ENCODE results near the gene ZNF628.
"Not testable (repeated sequence)": the region's sequence is repeated elsewhere in the genome, so short reads cannot be mapped to it uniquely, and the experiment has no call there.

ZNF628 gene

DNA sequence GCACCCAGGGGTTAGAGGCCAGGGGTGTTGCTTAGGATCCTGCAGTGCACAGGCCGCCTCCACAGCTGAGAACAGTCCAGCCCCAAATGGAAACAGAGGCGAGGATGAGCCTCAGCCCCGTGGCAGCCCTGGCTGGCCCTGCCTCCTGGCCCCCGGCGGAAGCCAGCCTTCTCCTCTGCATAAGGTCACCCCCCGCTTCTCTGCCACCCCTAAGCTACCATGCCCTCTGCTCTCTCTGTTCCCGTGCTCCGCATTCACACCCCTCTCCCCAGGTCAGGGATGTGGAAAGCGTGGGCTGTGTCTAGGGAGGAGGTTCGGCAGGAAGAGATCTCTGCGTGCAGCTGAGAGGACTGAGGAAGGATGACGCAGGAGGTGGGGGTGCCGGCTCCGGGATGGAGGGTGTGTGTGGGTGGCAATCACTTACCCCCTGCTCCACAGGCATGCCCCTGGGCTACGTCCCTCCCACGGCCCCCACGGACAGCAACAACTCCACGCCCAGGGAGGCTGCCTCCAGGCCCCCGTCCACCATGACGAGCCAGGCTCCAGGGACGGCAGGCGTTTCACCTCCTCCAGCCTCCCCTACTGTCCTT, 17.9 kb downstream of the ZNF628 start:
- H3K36me3 ChIP-seq (ENCODE audit: insufficient read depth, low read length), result no peaks in the 10 kb centered on the region
- DNase-seq (no peak), ATAC-seq (ENCODE audit: insufficient read depth, low read depth) (peak; percentile 46; the same call in 2 of the 3 replicates)
- no peaks in the 10 kb centered on the region; the same call in 1 of the 2 replicates for H4K20me1 ChIP-seq (ENCODE audit: insufficient read depth, low read length)
- H3K9me3 ChIP-seq (ENCODE audit: insufficient read depth, low read length, severe bottlenecking), result no peaks in the 10 kb centered on the region
- no peak overlapping the region for H3K27ac ChIP-seq (ENCODE audit: low read length)
- H3K79me2 ChIP-seq (ENCODE audit: insufficient read depth, low read length), result no peaks in the 10 kb centered on the region
- no peak overlapping the region for H3K4me3 ChIP-seq (ENCODE audit: low read depth in 1 of 2, low read length in 2 of 2)
- no peaks in the 10 kb centered on the region for H3K27me3 ChIP-seq (ENCODE audit: insufficient read depth, low read length, poor library complexity)
- no peak overlapping the region for H3K9ac ChIP-seq (ENCODE audit: low read depth, low read length)
- TF ChIP-seq, protein P1, sequence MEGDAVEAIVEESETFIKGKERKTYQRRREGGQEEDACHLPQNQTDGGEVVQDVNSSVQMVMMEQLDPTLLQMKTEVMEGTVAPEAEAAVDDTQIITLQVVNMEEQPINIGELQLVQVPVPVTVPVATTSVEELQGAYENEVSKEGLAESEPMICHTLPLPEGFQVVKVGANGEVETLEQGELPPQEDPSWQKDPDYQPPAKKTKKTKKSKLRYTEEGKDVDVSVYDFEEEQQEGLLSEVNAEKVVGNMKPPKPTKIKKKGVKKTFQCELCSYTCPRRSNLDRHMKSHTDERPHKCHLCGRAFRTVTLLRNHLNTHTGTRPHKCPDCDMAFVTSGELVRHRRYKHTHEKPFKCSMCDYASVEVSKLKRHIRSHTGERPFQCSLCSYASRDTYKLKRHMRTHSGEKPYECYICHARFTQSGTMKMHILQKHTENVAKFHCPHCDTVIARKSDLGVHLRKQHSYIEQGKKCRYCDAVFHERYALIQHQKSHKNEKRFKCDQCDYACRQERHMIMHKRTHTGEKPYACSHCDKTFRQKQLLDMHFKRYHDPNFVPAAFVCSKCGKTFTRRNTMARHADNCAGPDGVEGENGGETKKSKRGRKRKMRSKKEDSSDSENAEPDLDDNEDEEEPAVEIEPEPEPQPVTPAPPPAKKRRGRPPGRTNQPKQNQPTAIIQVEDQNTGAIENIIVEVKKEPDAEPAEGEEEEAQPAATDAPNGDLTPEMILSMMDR (IDR thresholded peaks at IDR 0.05; ENCODE audit: borderline replicate concordance, extremely low read depth, low read length, poor library complexity, severe bottlenecking), result no peak
- TF ChIP-seq EZH2 (IDR thresholded peaks at IDR 0.05; ENCODE audit: borderline replicate concordance, low read depth, low read length, severe bottlenecking), result no peak
- H3K4me2 ChIP-seq (ENCODE audit: insufficient read depth, low read length), result no peak overlapping the region
- no peak overlapping the region for H2AFZ ChIP-seq (ENCODE audit: low read depth, low read length)
- H3K4me1 ChIP-seq (ENCODE audit: insufficient read depth, low read length), result no peaks in the 10 kb centered on the region

DNA sequence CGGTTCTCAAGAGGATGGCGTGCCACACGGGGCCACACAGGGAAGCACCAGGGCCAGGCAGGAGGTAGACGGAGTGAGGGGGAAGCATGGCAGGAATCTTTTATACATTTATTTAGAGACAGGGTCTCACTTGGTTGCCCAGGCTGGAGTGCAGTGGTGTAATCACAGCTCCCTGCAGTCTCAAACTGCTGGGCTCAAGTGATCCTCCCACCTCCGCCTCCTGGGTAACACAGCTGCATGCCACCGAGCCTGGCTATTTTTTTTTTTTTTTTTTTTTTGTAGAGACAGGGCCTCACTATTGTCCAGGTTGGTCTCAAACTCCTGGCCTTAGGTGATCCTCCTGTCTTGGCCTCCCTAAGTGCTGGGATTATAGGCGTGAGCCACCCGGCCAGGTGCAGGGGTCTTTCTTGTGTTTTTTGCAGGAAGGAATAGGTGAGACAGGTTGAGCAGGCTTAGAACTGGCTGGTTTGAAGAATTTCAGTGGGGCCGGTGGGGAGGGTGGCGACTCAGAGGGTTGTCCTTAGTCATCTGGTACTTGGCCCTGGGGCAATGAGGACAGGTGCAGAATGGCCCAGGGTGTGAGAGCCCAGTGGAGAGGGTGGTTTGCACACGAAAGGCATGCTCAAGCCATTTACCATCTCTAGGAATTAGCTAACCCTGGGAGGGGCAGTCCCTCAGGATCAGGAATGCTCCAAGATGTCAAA, 19.4 kb downstream of the ZNF628 start:
- Histone ChIP-seq H3K4me3 (ENCODE audit: low read depth in 1 of 2, low read length in 2 of 2) (no peak overlapping the region), H3K27me3 (ENCODE audit: insufficient read depth, low read length, poor library complexity) (no peaks in the 10 kb centered on the region), H3K4me1 (ENCODE audit: insufficient read depth, low read length) (0 out of 2 replicates have a peak, but pooled peaks cover 5% of the 10 kb centered on the region), H3K27ac (ENCODE audit: low read length) (no peak overlapping the region), H4K20me1 (ENCODE audit: insufficient read depth, low read length) (no peaks in the 10 kb centered on the region; the same call in 1 of the 2 replicates), H3K4me2 (ENCODE audit: insufficient read depth, low read length) (no peak overlapping the region), H2AFZ (ENCODE audit: low read depth, low read length) (no peak overlapping the region), H3K79me2 (ENCODE audit: insufficient read depth, low read length) (no peaks in the 10 kb centered on the region), H3K9me3 (ENCODE audit: insufficient read depth, low read length, severe bottlenecking) (no peaks in the 10 kb centered on the region), H3K9ac (ENCODE audit: low read depth, low read length) (no peak overlapping the region), H3K36me3 (ENCODE audit: insufficient read depth, low read length) (no peaks in the 10 kb centered on the region)
- no peak for DNase-seq
- no peak for TF ChIP-seq EZH2 (IDR thresholded peaks at IDR 0.05; ENCODE audit: borderline replicate concordance, low read depth, low read length, severe bottlenecking)
- TF ChIP-seq, protein P1 (IDR thresholded peaks at IDR 0.05; ENCODE audit: borderline replicate concordance, extremely low read depth, low read length, poor library complexity, severe bottlenecking), result no peak
- ATAC-seq (ENCODE audit: insufficient read depth, low read depth), result no peak

DNA sequence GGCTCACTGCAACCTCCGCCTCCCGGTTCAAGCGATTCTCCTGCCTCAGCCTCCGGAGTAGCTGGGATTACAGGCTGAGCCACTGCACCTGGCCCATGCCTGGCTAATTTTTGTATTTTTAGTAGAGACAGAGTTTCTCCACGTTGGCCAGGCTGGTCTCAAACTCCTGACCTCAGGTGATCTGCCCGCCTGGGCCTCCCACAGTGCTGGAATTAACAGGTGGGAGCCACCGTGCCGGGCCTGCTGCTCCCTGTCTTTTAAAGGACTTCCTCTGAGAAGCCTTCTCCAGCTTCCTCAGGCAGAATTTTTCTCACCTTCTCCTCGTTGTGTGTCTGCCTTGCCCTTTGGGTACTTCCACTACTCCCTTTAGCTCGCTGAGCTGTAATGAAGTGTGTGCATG, 20.4 kb downstream of the ZNF628 start:
- H4K20me1 ChIP-seq (ENCODE audit: insufficient read depth, low read length); H3K36me3 ChIP-seq (ENCODE audit: insufficient read depth, low read length); H3K9me3 ChIP-seq (ENCODE audit: insufficient read depth, low read length, severe bottlenecking); H2AFZ ChIP-seq (ENCODE audit: low read depth, low read length); H3K4me3 ChIP-seq (ENCODE audit: low read depth in 1 of 2, low read length in 2 of 2); H3K27me3 ChIP-seq (ENCODE audit: insufficient read depth, low read length, poor library complexity); DNase-seq; H3K9ac ChIP-seq (ENCODE audit: low read depth, low read length); H3K4me1 ChIP-seq (ENCODE audit: insufficient read depth, low read length); ATAC-seq (ENCODE audit: insufficient read depth, low read depth); H3K4me2 ChIP-seq (ENCODE audit: insufficient read depth, low read length); H3K27ac ChIP-seq (ENCODE audit: low read length); H3K79me2 ChIP-seq (ENCODE audit: insufficient read depth, low read length): not testable (repeated sequence)

DNA sequence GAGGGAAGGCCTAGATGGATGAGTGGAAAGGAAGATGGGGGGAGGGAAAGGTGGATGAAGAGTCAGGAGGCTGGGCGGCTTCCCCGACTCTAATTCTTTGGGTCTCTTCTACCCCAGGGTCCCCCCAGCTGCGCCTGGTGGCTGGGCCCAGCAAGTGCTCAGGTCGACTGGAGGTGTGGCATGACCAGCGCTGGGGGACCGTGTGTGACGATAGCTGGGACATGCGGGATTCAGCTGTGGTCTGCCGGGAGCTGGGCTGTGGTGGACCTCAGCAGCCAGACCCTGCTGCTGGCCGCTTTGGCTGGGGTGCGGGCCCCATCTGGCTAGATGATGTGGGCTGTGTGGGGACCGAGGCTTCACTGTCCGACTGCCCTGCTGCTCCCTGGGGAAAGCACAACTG, 21.3 kb downstream of the ZNF628 start:
- Histone ChIP-seq H4K20me1 (ENCODE audit: insufficient read depth, low read length) (no peaks in the 10 kb centered on the region; the same call in 1 of the 2 replicates), H2AFZ (ENCODE audit: low read depth, low read length) (no peak overlapping the region), H3K27ac (ENCODE audit: low read length) (no peak overlapping the region), H3K4me1 (ENCODE audit: insufficient read depth, low read length) (0 out of 2 replicates have a peak, but pooled peaks cover 8% of the 10 kb centered on the region), H3K4me2 (ENCODE audit: insufficient read depth, low read length) (no peak overlapping the region), H3K36me3 (ENCODE audit: insufficient read depth, low read length) (no peaks in the 10 kb centered on the region), H3K4me3 (ENCODE audit: low read depth in 1 of 2, low read length in 2 of 2) (no peak overlapping the region), H3K9me3 (ENCODE audit: insufficient read depth, low read length, severe bottlenecking) (no peaks in the 10 kb centered on the region), H3K9ac (ENCODE audit: low read depth, low read length) (no peak overlapping the region), H3K27me3 (ENCODE audit: insufficient read depth, low read length, poor library complexity) (no peaks in the 10 kb centered on the region), H3K79me2 (ENCODE audit: insufficient read depth, low read length) (no peaks in the 10 kb centered on the region)
- TF ChIP-seq EZH2 (IDR thresholded peaks at IDR 0.05; ENCODE audit: borderline replicate concordance, low read depth, low read length, severe bottlenecking), result no peak
- TF ChIP-seq, protein P1 (IDR thresholded peaks at IDR 0.05; ENCODE audit: borderline replicate concordance, extremely low read depth, low read length, poor library complexity, severe bottlenecking), result no peak
- ATAC-seq (ENCODE audit: insufficient read depth, low read depth) (no peak), DNase-seq (no peak)

Data from DND-41 (cell line).